Ovary (tissue), 3 donors: Measurements from ENCODE around the gene GREB1L.

Experiments
- CTCF ChIP-seq, 3 donors: fragments of 450-650 bp in 2 of 3; fragments of 200-600 bp in 1 of 3; IDR thresholded peaks; one replicate each; pipeline versions ENCODE4 v1.5.1 to v1.8.0; 2016 to 2022; ENCODE audit warnings: antibody characterized with exemption in 3 of 3, mild to moderate bottlenecking in 1 of 3
- EP300 ChIP-seq: sonication (generic); formaldehyde crosslinking; IDR thresholded peaks from one replicate; pipeline ENCODE4 v1.6.1; 2017; ENCODE audit warnings: antibody characterized with exemption
- POLR2A ChIP-seq: fragments of 450-650 bp; IDR thresholded peaks from one replicate; pipeline ENCODE4 v1.6.1; 2017; ENCODE audit warnings: antibody characterized with exemption, mild to moderate bottlenecking, moderate library complexity
- donor health status: DM: no; HTN: no; CAD: no.

GRCh38 chr18:21316296-21316695, 74.3 kb downstream of the GREB1L start:
- TF ChIP-seq CTCF (IDR thresholded peaks at IDR 0.05) (no peak), POLR2A (no peak), EP300 (no peak)
